Mesenteric fat pad (tissue), 1 donor: Measurements from ENCODE around the gene HIC1. TPM values are rescaled to one million over a fixed set of nuclear protein-coding genes. Genes with fewer than 3 reads are reported as not detected.

Experiments
- DNase-seq: peaks from one replicate; pipeline ENCODE4 v3.0.0-alpha.2; 2020; ENCODE audit warnings: low spot score
- microRNA-seq: library from miRNA; unstranded; fragments of <30 nt; microRNA quantifications from one replicate; pipeline ENCODE4 v1.2.0, GENCODE V29; 2020; ENCODE audit warnings: borderline number of aligned reads
- total RNA-seq: library from RNA; stranded (reverse); fragmentation: NEBNext Ultra II Directional; extraction: Animal tissue kit (Norgen Biotek cat#: 25700); gene quantifications from one replicate; pipeline ENCODE4 v1.2.1, GENCODE V29; 2021
- donor health status: DM: yes; HTN: yes; CAD: no.

The HIC1 gene
- total RNA-seq, 1 donor from 2014 or later, result 34.4 TPM

GRCh38 chr17:2094891-2095535 is 40.1 kb downstream of the HIC1 start:
- DNase-seq, result no peak

- no peak for DNase-seq
These were observed 40.6 kb downstream of the HIC1 start for GRCh38 chr17:2095536-2095910.

GRCh38 chr17:2101448-2102257 is 46.8 kb downstream of the HIC1 start:
- peak; percentile 88 for DNase-seq

GRCh38 chr17:2102931-2103809 is 48.3 kb downstream of the HIC1 start:
- DNase-seq, result peak; percentile 35

GRCh38 chr17:2105663-2106062 is 50.8 kb downstream of the HIC1 start:
- DNase-seq, result no peak

GRCh38 chr17:2106308-2106955 is 51.5 kb downstream of the HIC1 start:
- no peak for DNase-seq

GRCh38 chr17:2107050-2107449 is 52.1 kb downstream of the HIC1 start:
- DNase-seq, result no peak

GRCh38 chr17:2107506-2107905 is 52.6 kb downstream of the HIC1 start:
- no peak for DNase-seq

GRCh38 chr17:2108170-2108569 is 53.3 kb downstream of the HIC1 start:
- no peak for DNase-seq

GRCh38 chr17:2110436-2110835 is 55.5 kb downstream of the HIC1 start:
- DNase-seq, result no peak

GRCh38 chr17:2111691-2112090 is 56.8 kb downstream of the HIC1 start:
- DNase-seq, result no peak

Small RNA genes within 50 kb of the gene (microRNA-seq; reads per million reads assigned to microRNA genes)
- gene MIR132, result 901 reads per million, percentile 76 among the genes with 10 or more reads in this experiment
- gene MIR212, result 40.0 reads per million, percentile 34 among the genes with 10 or more reads in this experiment

Other genes with a start within 250 kb of the HIC1 start
- gene SMYD4, start 225.2 kb upstream of the HIC1 start, total RNA-seq, result 23.6 TPM
- 79.4 TPM for gene RPA1, start 225.1 kb upstream of the HIC1 start, total RNA-seq
- gene RTN4RL1, start 29.8 kb upstream of the HIC1 start, total RNA-seq, result 11.2 TPM
- gene DPH1, start 24.9 kb upstream of the HIC1 start, total RNA-seq, result 35.6 TPM
- gene OVCA2, start 13.1 kb upstream of the HIC1 start, total RNA-seq, result 23.6 TPM
- 31.9 TPM for gene SMG6, start 248.7 kb downstream of the HIC1 start, total RNA-seq
- 10.0 TPM for gene SRR, start 248.8 kb downstream of the HIC1 start, total RNA-seq